ENCODE data around the gene RCC1. TPM values are rescaled to one million over a fixed set of nuclear protein-coding genes. Genes with fewer than 3 reads are reported as not detected.
A peak's percentile ranks its signal among the peaks of the same experiment; 100 is the strongest.
"Not testable (repeated sequence)": the region's sequence is repeated elsewhere in the genome, so short reads cannot be mapped to it uniquely, and the experiment has no call there.

RCC1 gene
- total RNA-seq, 2 donors from 2014 or later: 57.1 to 153 TPM

DNA sequence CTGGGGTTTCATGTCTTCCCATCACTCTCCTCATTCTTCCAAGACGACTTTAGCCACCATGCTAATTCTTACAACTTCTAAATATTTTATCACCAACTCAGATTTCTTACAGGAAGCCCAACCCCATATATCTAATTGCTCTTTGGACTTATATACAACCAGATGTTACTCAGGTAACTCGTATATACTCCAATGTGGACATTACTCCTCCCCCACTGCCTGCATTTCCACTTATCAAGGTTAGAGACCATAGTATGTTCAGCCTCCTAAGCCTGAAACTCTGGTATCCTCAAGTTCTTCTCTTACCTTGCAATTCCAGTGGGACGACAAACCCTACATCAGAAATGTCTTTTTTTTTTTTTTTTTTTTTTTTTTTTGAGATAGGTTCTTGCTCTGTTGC lies 2.7 kb upstream of the RCC1 start:
- no peaks in the 10 kb centered on the region for H3K9me3 Mint-ChIP-seq
- H3K36me3 Mint-ChIP-seq: peaks cover 17% of the 10 kb centered on the region
- H3K4me3 Mint-ChIP-seq: no peak overlapping the region
- DNase-seq (ENCODE audit: low spot score) (no peak), ATAC-seq (no peak)
- H3K4me1 Mint-ChIP-seq (ENCODE audit: low read depth in 2 of 2): peaks cover 16 to 19% of the 10 kb centered on the region in 2 donors
- no peaks in the 10 kb centered on the region for H3K27me3 Mint-ChIP-seq
- H3K27ac Mint-ChIP-seq: no peak overlapping the region

DNA sequence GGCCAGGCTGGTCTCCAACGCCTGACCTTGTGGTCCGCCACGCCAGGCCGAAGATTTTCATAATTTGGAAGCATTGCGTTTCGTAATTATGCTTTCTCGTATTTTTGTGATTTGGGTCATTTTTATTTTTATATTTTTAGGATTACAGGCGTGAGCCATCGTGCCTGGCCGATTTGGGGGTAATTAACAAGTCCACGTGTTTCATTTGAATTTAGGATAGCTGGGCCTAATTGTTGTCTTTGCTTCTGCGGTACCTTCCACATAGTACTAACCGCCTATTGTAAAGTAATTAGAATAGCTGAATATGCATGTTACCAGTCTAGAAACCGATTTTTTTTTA lies 1.0 kb downstream of the RCC1 start:
- H3K4me3 Mint-ChIP-seq: peak overlapping the region; percentile 93
- no peaks in the 10 kb centered on the region for H3K27me3 Mint-ChIP-seq
- peak overlapping the region; percentile 94 to 97 for H3K27ac Mint-ChIP-seq
- H3K9me3 Mint-ChIP-seq: no peaks in the 10 kb centered on the region
- ATAC-seq: no peak
- DNase-seq (ENCODE audit: low spot score): no peak
- peaks cover 42% of the 10 kb centered on the region for H3K36me3 Mint-ChIP-seq
- peaks cover 43 to 50% of the 10 kb centered on the region in 2 donors for H3K4me1 Mint-ChIP-seq (ENCODE audit: low read depth in 2 of 2)

DNA sequence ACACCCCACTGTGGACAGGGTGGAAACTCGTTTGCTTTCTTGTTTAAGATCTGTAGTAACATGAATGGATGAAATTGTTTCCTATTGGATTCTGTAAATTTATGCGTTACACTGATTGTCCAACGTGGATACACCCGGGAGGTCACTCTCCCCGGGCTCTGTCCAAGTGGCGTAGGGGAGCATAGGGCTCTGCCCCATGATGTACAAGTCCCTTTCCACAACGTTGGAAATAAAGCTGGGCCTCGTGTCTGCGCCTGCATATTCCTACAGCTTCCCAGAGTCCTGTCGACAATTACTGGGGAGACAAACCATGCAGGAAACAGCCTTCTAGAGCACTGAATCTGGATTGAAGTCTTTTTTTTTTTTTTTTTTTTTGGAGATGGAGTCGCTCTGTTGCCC lies 1.4 kb downstream of the RCC1 start:
- H3K4me1 Mint-ChIP-seq (ENCODE audit: low read depth in 2 of 2): peaks cover 47 to 54% of the 10 kb centered on the region in 2 donors
- H3K36me3 Mint-ChIP-seq: peaks cover 44% of the 10 kb centered on the region
- no peaks in the 10 kb centered on the region for H3K9me3 Mint-ChIP-seq
- no peak for ATAC-seq
- peak overlapping the region; percentile 93 for H3K4me3 Mint-ChIP-seq
- H3K27ac Mint-ChIP-seq: peak overlapping the region; percentile 94 to 97
- no peaks in the 10 kb centered on the region for H3K27me3 Mint-ChIP-seq
- DNase-seq (ENCODE audit: low spot score): no peak

DNA sequence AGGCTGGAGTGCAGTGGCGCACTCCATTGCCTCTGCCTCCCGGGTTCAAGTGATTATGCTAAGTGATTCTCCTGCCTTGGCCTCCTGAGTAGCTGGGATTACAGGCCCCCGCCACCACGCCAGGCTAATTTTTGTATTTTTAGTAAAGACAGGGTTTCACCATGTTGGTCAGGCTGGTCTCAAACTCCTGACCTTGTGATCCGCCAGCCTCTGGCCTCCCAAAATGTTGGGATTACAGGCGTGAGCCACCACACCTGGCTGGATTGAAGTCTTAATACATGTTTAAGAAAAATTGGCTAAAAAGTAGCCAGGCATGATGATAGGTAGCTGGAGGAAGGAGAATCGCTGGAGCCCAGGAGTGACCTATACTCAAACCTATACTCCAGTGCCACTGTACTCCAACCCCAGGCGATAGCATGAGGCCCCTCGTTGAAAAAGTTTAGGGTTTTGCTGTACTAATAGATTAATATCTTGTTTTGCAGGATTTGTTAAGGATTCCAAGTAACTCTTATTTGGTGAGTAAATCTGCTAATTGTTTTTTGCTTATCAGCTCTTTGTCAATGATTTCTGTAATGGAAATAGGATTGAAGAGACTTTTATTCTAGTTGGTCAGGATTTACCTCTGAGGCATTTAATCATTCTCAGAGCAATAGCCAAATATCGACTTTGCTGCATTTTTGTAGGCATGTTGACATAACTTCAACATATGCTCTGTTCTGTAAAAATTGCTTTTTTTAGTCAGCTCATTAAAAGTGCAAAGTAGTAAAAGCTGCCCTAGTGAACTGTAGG lies 2.0 kb downstream of the RCC1 start:
- Mint-ChIP-seq H3K27ac (peak overlapping the region; percentile 94 to 97), H3K9me3 (no peaks in the 10 kb centered on the region), H3K36me3 (peaks cover 50% of the 10 kb centered on the region), H3K4me1 (ENCODE audit: low read depth in 2 of 2) (peaks cover 52 to 60% of the 10 kb centered on the region in 2 donors), H3K4me3 (peak overlapping the region; percentile 93), H3K27me3 (no peaks in the 10 kb centered on the region)
- ATAC-seq (no peak), DNase-seq (ENCODE audit: low spot score) (no peak)

DNA sequence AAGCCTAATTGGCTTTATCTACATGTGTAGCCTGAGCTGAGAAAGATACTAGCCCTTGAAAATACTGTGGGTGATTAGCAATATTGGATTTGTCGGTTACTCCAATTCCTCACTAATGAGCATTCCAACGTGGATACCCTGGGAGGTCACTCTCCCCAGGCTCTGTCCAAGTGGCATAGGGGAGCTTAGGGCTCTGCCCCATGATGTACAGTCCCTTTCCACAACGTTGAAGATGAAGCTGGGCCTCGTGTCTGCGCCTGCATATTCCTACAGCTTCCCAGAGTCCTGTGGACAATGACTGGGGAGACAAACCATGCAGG lies 2.6 kb downstream of the RCC1 start:
- Mint-ChIP-seq H3K9me3 (no peaks in the 10 kb centered on the region), H3K4me3 (peak overlapping the region; percentile 93), H3K27ac (peak overlapping the region; percentile 94 to 97), H3K4me1 (ENCODE audit: low read depth in 2 of 2) (peaks cover 52 to 60% of the 10 kb centered on the region in 2 donors), H3K27me3 (no peaks in the 10 kb centered on the region), H3K36me3 (peaks cover 51% of the 10 kb centered on the region)
- ATAC-seq (no peak), DNase-seq (ENCODE audit: low spot score) (no peak)

DNA sequence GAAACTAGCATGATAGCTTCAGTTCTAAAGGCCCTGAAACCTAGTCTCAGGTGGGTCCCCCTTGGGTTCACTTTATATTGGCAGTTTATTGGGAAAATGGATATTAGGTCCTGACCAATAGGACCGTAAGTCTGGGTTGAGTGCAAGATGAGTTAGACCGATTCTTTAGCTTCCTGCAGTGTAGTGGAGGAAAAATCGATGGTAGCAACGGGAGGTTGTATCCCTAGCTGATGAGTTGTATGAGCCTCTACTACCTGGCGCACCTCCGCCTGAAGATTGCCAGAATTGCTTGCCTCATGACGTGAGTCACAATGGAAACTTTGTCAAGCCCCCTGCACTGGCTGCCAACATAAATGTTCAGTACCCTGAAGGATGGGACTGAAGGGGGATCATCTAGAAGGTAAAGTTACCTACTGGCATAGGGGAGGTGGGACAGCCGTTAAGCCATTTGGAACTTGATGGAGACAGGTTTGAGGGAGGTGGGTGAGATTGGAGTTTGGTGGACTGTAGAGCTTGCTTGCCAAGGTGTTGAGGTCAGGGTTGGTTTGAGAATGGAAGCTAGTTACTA lies 3.9 kb downstream of the RCC1 start:
- Mint-ChIP-seq H3K27ac (peak overlapping the region; percentile 94 to 97), H3K27me3 (no peaks in the 10 kb centered on the region), H3K9me3 (no peaks in the 10 kb centered on the region), H3K36me3 (peaks cover 51% of the 10 kb centered on the region), H3K4me1 (ENCODE audit: low read depth in 2 of 2) (peaks cover 52 to 60% of the 10 kb centered on the region in 2 donors), H3K4me3 (peak overlapping the region; percentile 93)
- DNase-seq (ENCODE audit: low spot score) (no peak), ATAC-seq (no peak)

DNA sequence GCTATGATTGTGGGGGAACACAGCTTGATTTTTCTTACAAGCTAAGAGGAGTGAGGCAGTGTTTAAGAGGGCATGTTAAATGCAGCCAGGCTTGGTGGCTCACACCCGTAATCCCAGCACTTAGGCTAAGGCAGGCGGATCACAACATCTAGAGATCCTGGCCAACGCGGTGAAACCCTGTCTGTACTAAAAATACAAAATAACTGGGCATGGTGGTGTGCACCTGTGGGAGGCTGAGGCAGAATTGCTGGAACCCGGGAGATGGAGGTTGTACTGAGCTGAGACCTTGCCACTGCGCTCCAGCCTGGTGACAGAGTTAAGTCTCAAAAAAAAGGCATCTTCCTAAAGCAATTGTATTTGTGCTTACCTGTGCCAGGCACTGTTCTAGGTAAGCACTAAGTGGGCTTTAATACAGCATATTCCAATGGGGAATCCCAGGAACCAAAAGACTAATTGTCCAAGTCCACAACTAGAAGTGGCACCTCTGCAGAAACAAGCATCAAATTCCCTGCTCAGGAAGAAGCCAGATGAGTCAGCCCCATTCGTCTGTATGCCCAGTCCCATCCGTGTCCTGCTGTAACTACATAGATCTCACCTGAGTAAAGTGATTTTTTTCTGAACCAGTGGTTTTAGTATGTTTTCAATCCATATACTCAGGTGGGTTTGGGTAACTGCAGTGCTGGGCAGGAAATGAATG lies 4.6 kb downstream of the RCC1 start:
- ATAC-seq (peak in 1 of 2 donors; percentile 0), DNase-seq (ENCODE audit: low spot score) (no peak)
- H3K27me3 Mint-ChIP-seq: no peaks in the 10 kb centered on the region
- peak overlapping the region; percentile 93 for H3K4me3 Mint-ChIP-seq
- H3K9me3 Mint-ChIP-seq: no peaks in the 10 kb centered on the region
- H3K36me3 Mint-ChIP-seq: peaks cover 49% of the 10 kb centered on the region
- peak overlapping the region; percentile 94 to 97 for H3K27ac Mint-ChIP-seq
- peaks cover 51 to 57% of the 10 kb centered on the region in 2 donors for H3K4me1 Mint-ChIP-seq (ENCODE audit: low read depth in 2 of 2)

DNA sequence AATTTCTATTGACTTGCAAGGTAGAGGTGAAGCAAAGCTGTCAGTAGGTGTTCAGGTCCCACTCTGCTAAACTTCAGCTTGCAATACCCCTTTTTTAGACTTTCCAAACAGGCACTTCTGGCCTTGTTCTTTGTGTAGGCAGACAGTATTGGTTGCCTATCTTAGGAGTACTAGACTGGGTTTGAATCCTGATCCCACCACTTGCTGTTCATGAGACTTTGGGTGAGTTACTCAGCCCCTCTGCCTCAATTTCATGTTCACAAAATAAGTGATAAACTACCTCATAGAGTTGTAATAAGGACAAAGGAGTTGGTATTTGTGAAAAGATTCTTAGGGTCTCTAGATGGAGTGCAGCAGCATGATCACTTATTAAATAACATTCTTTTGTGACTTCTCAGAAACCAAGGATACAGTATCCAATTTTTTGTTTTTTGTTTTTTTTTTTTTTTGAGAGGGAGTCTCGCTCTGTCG lies 5.2 kb downstream of the RCC1 start:
- peaks cover 44% of the 10 kb centered on the region for H3K36me3 Mint-ChIP-seq
- DNase-seq (ENCODE audit: low spot score): no peak

DNA sequence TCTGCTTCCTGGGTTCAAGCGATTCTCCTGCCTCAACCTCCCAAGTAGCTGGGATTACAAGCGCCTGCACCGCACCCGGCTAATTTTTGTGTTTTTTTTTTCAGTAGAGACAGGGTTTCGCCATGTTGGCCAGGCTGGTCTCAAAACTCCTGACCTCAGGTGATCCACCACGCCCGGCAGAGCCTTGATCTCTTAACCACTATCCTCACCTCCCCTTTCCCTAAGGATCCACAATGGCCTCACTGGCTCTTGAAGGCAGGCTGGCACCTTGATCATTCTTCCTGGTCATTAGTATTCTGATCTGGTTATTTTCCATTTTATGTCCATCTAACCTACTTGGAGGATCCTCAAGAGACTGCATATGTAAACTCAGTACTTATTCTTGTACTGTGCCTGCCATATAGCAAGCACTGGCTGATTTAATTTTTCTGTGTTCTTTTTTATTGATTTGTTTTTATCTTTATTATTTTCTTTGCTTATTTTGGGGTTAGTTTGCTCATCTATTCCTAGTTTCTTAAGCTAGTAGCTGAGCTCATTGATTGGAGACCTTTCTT lies 6.3 kb downstream of the RCC1 start:
- DNase-seq (ENCODE audit: low spot score) (no peak), ATAC-seq (no peak)
- no peaks in the 10 kb centered on the region for H3K9me3 Mint-ChIP-seq
- no peaks in the 10 kb centered on the region for H3K27me3 Mint-ChIP-seq
- peaks cover 37% of the 10 kb centered on the region for H3K36me3 Mint-ChIP-seq
- H3K4me3 Mint-ChIP-seq: peak overlapping the region; percentile 79
- peaks cover 42 to 44% of the 10 kb centered on the region in 2 donors for H3K4me1 Mint-ChIP-seq (ENCODE audit: low read depth in 2 of 2)
- H3K27ac Mint-ChIP-seq: peak overlapping the region; percentile 94 to 97

More for the DNA sequence above, 5.2 kb downstream of the RCC1 start:
- H3K27me3 Mint-ChIP-seq: no peaks in the 10 kb centered on the region
- H3K27ac Mint-ChIP-seq: peak overlapping the region; percentile 94 to 97
- H3K4me3 Mint-ChIP-seq: peak overlapping the region; percentile 93
- no peaks in the 10 kb centered on the region for H3K9me3 Mint-ChIP-seq
- ATAC-seq: peak in 1 of 2 donors; percentile 0
- peaks cover 45 to 52% of the 10 kb centered on the region in 2 donors for H3K4me1 Mint-ChIP-seq (ENCODE audit: low read depth in 2 of 2)

DNA sequence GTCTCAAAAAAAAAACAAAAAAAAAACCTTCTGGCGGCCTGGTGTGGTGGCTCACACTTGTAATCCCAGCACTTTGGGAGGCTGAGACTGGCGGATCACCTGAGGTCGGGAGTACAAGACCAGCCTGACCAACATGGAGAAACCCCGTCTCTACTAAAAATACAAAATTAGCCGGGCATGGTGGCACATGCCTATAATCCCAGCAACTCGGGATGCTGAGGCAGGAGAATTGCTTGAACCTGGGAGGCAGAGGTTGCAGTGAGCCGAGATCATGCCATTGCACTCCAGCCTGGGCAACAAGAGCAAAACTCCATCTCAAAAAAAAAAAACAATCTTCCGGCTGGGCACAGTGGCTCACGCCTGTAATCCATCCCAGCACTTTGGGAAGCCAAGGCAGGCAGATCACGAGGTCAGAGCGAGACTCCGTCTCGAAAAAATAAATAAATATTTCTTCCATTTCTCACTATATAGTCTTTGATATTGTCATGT lies 8.6 kb downstream of the RCC1 start:
- Mint-ChIP-seq H3K27ac (peak overlapping the region; percentile 68 to 78), H3K36me3 (peaks cover 21% of the 10 kb centered on the region), H3K4me1 (ENCODE audit: low read depth in 2 of 2) (peaks cover 42 to 43% of the 10 kb centered on the region in 2 donors)
- not testable (repeated sequence) for H3K4me3 Mint-ChIP-seq; H3K9me3 Mint-ChIP-seq; H3K27me3 Mint-ChIP-seq; DNase-seq (ENCODE audit: low spot score); ATAC-seq

DNA sequence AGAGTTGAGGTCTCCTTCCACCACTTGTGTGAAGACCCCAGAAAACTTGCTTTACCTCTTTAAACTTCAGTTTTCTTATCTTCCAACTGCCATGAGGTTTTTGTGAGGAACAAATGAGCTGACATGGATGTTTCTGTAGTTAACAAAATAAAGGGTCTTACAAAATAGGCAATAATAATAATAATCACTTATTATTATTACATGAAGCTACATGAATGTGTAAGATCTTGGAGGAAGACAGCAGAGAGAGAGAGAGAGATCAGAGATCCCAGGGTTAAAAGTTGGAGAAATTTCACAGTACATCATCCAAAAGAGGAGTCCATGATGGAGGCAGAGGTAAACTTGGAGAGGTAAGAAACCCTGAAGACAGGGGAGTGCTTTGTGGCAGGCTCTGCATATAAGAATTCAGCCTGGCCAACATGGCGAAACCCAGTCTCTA lies 10.7 kb downstream of the RCC1 start:
- Mint-ChIP-seq H3K4me3 (no peak overlapping the region), H3K27me3 (no peaks in the 10 kb centered on the region)

DNA sequence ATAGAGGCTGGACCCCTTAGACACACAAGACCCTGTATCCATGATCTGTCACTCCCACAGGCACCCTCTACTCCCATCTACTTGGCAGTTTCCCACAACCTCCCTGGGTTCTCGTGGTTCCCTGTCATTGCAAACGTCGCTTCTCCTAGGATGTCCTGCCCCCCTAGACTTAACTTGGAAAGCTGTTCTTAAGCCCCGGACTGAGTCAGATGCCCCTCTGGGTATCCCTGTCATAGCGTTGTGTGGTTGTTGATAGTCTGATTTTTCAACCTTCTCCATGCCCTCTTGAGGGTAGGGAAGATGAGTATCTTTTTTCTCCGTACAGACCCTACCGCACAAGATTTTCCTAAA lies 11.8 kb downstream of the RCC1 start:
- peaks cover 10% of the 10 kb centered on the region for H3K36me3 Mint-ChIP-seq
- DNase-seq (ENCODE audit: low spot score) (no peak), ATAC-seq (peak in 1 of 2 donors; percentile 7)
- peak overlapping the region; percentile 81 to 83 for H3K27ac Mint-ChIP-seq
- H3K27me3 Mint-ChIP-seq: no peaks in the 10 kb centered on the region
- peak overlapping the region; percentile 81 for H3K4me3 Mint-ChIP-seq
- no peaks in the 10 kb centered on the region for H3K9me3 Mint-ChIP-seq
- H3K4me1 Mint-ChIP-seq (ENCODE audit: low read depth in 2 of 2): peaks cover 30% of the 10 kb centered on the region in 2 donors

More for the DNA sequence above, 10.7 kb downstream of the RCC1 start:
- Mint-ChIP-seq H3K9me3 (no peaks in the 10 kb centered on the region), H3K36me3 (peaks cover 9% of the 10 kb centered on the region), H3K27ac (peak overlapping the region in 1 of 2 donors; percentile 81), H3K4me1 (ENCODE audit: low read depth in 2 of 2) (peaks cover 30 to 32% of the 10 kb centered on the region in 2 donors)
- DNase-seq (ENCODE audit: low spot score) (no peak), ATAC-seq (no peak)

DNA sequence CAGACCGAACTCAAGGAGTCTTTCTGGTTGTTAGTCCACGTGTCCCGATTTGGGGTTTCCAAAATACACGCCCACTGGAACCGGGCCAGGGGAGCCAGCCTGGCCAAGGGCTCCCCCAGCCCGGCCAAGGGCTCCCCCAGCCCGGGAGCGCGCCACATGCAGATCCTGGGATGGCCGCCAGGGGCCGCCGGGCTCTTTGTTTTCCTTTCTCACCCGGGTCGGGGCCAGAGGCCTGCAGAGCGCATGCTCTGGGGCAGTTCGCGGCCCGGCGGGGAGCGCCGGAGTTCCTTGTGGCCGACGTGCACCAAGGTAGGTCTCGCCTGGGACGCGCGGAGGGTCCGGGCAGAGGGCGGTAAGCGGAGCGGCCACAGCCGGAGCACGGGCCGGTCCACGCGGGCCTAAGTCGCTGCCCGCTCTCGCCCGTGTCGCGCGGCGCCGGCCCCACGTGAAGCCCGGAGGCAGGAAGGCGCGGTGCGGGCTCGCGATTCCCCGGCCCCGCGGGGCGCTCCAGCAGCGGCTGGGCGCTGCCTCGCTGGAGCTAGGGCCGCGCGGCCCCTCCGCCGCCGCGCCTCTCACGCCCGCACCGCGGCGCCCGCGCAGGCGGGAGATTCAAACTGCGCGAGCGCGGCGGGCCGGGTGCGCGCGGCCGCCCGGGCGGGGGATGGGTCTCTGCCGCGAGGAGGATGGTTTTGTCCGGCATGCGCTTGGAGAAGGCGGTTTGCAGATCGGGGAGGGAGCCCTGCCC lies 12.3 kb downstream of the RCC1 start:
- Mint-ChIP-seq H3K9me3 (no peaks in the 10 kb centered on the region), H3K27me3 (no peaks in the 10 kb centered on the region), H3K4me1 (ENCODE audit: low read depth in 2 of 2) (peaks cover 28 to 31% of the 10 kb centered on the region in 2 donors), H3K4me3 (peak overlapping the region; percentile 96), H3K27ac (peak overlapping the region; percentile 81 to 83), H3K36me3 (peaks cover 7% of the 10 kb centered on the region)
- peak; percentile 89 for DNase-seq (ENCODE audit: low spot score)
- peak; percentile 82 to 84 for ATAC-seq
